Loucy (cell line): ENCODE results near the gene SLC26A2.

Experiments
- CTCF ChIP-seq: fragments of 200-600 bp; sonication (generic); conservative IDR thresholded peaks from 2 replicates; pipeline ENCODE4 v1.5.1; 2014; ENCODE audit warnings: mild to moderate bottlenecking, antibody characterized with exemption, low read length
- EZH2phosphoT487 ChIP-seq: fragments of 200-600 bp; IDR thresholded peaks from 2 replicates; pipeline ENCODE4 v1.6.1; 2018; ENCODE audit warnings: antibody characterized with exemption, mild to moderate bottlenecking, moderate library complexity, borderline replicate concordance

- no peak for TF ChIP-seq CTCF
- TF ChIP-seq EZH2phosphoT487: no peak
Observed at GRCh38 chr5:149961186-149961685, 678 bp downstream of the SLC26A2 start.
